ENCODE results near the gene ABHD12.

The ABHD12 gene

DNA sequence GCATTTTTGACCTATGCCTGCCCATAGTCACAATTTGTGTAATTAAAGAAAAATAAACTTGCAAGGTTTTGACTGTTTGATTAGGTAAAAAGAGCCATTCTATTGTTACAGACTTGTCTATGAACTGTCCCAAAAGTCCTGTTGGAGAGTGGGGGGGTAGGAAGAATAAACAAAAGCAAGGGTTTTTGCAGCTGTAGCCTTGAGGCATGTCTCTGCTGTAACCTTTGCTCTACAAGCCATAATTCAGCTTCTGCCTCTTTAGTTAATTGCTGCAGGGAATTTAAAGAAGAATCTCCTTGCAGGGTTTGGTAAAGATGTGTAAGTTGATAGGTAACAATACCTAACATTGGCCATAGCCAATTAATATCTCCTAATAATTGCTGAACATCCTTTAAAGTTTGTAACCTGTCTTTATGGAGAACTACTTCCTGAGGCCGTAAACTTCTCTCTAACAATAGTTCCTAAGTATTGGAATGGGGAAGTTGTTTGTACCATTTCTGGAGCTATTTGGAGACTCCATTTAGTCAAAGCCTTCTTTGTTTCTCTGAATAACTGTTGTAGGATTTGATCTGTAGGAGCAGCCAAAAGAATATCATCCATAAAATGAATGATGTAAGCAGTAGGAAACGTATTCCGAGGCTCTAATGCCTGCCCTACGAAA is 7.9 kb upstream of the ABHD12 start:
- DNase-seq, result no peak

GRCh38 chr20:25397821-25398220 is 7.2 kb upstream of the ABHD12 start:
- H3K9me3 Mint-ChIP-seq, result peaks cover 12% of the 10 kb centered on the region
- no peaks in the 10 kb centered on the region for H3K36me3 Mint-ChIP-seq
- no peak for DNase-seq
- CTCF ChIA-PET, result interaction anchor here (0.7 to 3.7 kb wide), 9 partner anchors 10 to 335 kb away, joined by 3 to 33 read pairs (median 9); partner anchors contain the start of gene GINS1
- H3K27ac Mint-ChIP-seq, result no peak overlapping the region
- no peak overlapping the region for H3K4me3 Mint-ChIP-seq
- H3K27me3 Mint-ChIP-seq, result peaks cover 27% of the 10 kb centered on the region
- no peaks in the 10 kb centered on the region for H3K4me1 Mint-ChIP-seq

More for the DNA sequence above, 7.9 kb upstream of the ABHD12 start:
- peaks cover 17% of the 10 kb centered on the region for H3K9me3 Mint-ChIP-seq
- peaks cover 27% of the 10 kb centered on the region for H3K27me3 Mint-ChIP-seq
- H3K27ac Mint-ChIP-seq, result no peak overlapping the region
- no peaks in the 10 kb centered on the region for H3K36me3 Mint-ChIP-seq
- no peak overlapping the region for H3K4me3 Mint-ChIP-seq
- CTCF ChIA-PET, result interaction anchor here (0.7 to 3.7 kb wide), 16 partner anchors 9 to 404 kb away, joined by 3 to 33 read pairs (median 4); partner anchors contain the start of genes GINS1 and PYGB
- H3K4me1 Mint-ChIP-seq, result no peaks in the 10 kb centered on the region

DNA sequence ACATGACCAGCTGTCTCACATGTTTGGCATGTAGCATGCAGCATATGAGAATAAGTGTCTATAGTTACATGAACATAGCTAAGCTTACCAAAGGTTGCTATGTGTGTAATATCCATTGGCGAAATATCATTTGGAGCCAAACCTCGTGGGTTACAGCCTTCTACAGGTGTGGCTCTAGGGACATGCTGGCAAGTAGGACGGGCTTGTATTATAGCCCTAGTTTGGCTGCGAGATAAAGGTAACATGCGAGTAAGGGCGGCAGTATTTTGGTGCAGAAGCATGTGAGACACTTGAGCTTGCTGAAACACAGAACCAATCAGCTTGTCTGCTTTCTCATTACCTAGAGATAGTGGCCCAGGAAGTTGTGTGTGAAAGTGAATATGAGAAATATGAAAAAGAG is 6.5 kb upstream of the ABHD12 start:
- Mint-ChIP-seq H3K4me1 (no peaks in the 10 kb centered on the region), H3K4me3 (no peak overlapping the region), H3K9me3 (peaks cover 6% of the 10 kb centered on the region), H3K27me3 (peaks cover 23% of the 10 kb centered on the region), H3K36me3 (no peaks in the 10 kb centered on the region), H3K27ac (no peak overlapping the region)
- no peak for DNase-seq
- CTCF ChIA-PET, result interaction anchor here (1.1 to 3.7 kb wide), 4 partner anchors 10 to 103 kb away, joined by 3 to 33 read pairs (median 20); partner anchors contain the start of gene GINS1

GRCh38 chr20:25394996-25395395 is 4.4 kb upstream of the ABHD12 start:
- Mint-ChIP-seq H3K36me3 (no peaks in the 10 kb centered on the region), H3K27ac (no peak overlapping the region)

DNA sequence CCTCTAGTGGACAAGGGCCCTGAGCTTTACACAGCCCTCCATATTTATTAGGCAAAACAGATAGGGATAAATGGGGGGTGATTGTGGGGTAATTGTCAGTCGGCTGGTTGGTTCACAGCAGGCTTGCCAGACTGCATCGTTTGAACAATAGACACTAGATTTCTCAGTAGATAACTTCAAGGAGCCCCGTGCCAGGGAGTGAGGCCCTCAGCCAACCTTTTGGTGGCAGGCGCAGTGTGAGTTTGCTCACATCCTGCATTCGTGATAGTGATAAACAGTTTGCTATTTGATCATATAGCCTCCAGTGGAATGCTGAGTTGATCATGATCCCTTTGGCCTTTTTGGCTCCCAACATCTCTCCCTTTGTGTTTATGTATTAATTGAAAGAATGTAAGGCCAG is 3.6 kb upstream of the ABHD12 start:
- H3K4me1 Mint-ChIP-seq, result peaks cover 11% of the 10 kb centered on the region
- H3K9me3 Mint-ChIP-seq, result no peaks in the 10 kb centered on the region
- DNase-seq, result no peak
- no peak overlapping the region for H3K4me3 Mint-ChIP-seq
- CTCF ChIA-PET, result no interaction called here
- peaks cover 3% of the 10 kb centered on the region for H3K36me3 Mint-ChIP-seq
- no peak overlapping the region for H3K27ac Mint-ChIP-seq
- H3K27me3 Mint-ChIP-seq, result peaks cover 23% of the 10 kb centered on the region

More at GRCh38 chr20:25394996-25395395, 4.4 kb upstream of the ABHD12 start:
- no peak for DNase-seq
- peaks cover 23% of the 10 kb centered on the region for H3K27me3 Mint-ChIP-seq
- peaks cover 7% of the 10 kb centered on the region for H3K4me1 Mint-ChIP-seq
- CTCF ChIA-PET, result interaction anchor here (1.2 kb wide), 1 partner anchor 84 kb away, joined by 3 read pairs; no protein-coding TSS in a partner anchor
- no peaks in the 10 kb centered on the region for H3K9me3 Mint-ChIP-seq
- H3K4me3 Mint-ChIP-seq, result no peak overlapping the region

DNA sequence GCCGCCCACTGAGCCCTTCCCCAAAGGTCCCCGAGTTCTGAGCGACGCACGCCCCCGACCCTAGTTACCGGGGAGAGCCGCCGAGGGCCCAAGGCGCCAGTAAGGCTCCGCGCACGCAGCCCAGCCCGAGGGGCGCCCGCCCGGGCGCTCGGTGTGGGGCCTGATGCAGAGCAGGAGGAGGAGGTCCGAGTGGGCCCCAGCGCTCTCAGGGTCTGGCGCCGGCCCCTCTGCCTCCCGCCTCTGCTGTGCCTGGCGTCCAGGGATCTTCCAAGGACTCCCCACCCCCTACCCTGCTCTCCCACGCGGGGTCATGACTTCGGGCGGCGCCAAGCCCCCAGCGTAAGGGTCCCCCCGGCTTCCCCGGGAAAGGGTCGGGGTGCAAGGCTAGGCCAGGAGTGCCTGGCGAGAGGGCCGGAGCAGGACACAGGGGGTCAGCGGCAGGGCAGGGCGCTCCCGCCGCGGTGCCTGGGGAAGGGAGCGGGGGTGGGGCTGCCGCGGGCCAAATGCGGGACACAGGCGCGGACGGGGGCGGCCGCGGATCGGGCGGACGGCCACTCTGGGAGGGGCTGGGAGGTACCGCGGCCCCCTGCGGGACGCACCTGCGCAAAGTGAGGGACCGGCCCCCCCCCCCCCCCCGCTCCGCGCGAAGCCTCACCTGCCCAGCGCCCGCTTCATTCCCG is 637 bp downstream of the ABHD12 start:
- Mint-ChIP-seq H3K27ac (peak overlapping the region; percentile 47), H3K4me3 (peak overlapping the region; percentile 82), H3K9me3 (no peaks in the 10 kb centered on the region), H3K36me3 (peaks cover 14% of the 10 kb centered on the region), H3K4me1 (peaks cover 23% of the 10 kb centered on the region), H3K27me3 (peaks cover 7% of the 10 kb centered on the region)
- CTCF ChIA-PET, result no interaction called here
- DNase-seq, result peak; percentile 53

DNA sequence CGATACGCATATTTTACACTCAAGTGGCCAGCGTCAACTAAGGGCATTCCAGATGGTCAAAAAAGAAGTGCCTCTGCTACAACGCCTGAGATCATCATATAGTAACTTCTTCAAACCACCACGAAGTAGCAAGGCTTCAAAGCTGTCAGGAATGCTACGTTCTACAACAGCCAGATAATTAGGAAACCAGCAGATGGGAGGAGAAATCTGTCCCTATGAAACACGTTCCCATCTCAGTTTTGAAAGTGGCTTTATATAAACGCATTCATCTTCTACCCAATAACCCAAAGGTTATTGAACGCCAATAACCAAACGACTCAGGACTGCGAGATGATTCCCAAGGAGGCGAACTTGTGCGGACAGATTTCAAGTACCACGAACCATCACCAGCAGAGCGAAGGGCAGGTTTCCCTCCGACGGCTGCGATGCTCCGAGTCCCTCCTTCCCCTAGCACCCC is 1.2 kb downstream of the ABHD12 start:
- Mint-ChIP-seq H3K4me3 (peak overlapping the region; percentile 82), H3K9me3 (no peaks in the 10 kb centered on the region), H3K4me1 (peaks cover 26% of the 10 kb centered on the region), H3K36me3 (peaks cover 14% of the 10 kb centered on the region), H3K27ac (peak overlapping the region; percentile 47), H3K27me3 (peaks cover 5% of the 10 kb centered on the region)
- CTCF ChIA-PET, result no interaction called here
- DNase-seq, result no peak

GRCh38 chr20:25382704-25383370 is 7.8 kb downstream of the ABHD12 start:
- CTCF ChIA-PET, result no interaction called here
- no peak for DNase-seq
- Mint-ChIP-seq H3K27me3 (no peaks in the 10 kb centered on the region), H3K9me3 (no peaks in the 10 kb centered on the region), H3K4me1 (peaks cover 6% of the 10 kb centered on the region), H3K36me3 (peaks cover 11% of the 10 kb centered on the region), H3K27ac (no peak overlapping the region), H3K4me3 (no peak overlapping the region)

- CTCF ChIA-PET, result interaction anchor here (0.6 kb wide), 1 partner anchor 1659 kb away, joined by 3 read pairs; no protein-coding TSS in a partner anchor
- DNase-seq, result no peak
- Mint-ChIP-seq H3K27ac (no peak overlapping the region), H3K27me3 (no peaks in the 10 kb centered on the region), H3K4me3 (no peak overlapping the region), H3K9me3 (no peaks in the 10 kb centered on the region), H3K36me3 (peaks cover 8% of the 10 kb centered on the region), H3K4me1 (peaks cover 3% of the 10 kb centered on the region)
These were observed 9.6 kb downstream of the ABHD12 start for GRCh38 chr20:25380945-25381614.

- CTCF ChIA-PET, result interaction anchor here (0.6 kb wide), 1 partner anchor 20 kb away, joined by 3 read pairs; no protein-coding TSS in a partner anchor
- H3K36me3 Mint-ChIP-seq, result peaks cover 12% of the 10 kb centered on the region
These were observed 11.5 kb downstream of the ABHD12 start for GRCh38 chr20:25378884-25379733.

DNA sequence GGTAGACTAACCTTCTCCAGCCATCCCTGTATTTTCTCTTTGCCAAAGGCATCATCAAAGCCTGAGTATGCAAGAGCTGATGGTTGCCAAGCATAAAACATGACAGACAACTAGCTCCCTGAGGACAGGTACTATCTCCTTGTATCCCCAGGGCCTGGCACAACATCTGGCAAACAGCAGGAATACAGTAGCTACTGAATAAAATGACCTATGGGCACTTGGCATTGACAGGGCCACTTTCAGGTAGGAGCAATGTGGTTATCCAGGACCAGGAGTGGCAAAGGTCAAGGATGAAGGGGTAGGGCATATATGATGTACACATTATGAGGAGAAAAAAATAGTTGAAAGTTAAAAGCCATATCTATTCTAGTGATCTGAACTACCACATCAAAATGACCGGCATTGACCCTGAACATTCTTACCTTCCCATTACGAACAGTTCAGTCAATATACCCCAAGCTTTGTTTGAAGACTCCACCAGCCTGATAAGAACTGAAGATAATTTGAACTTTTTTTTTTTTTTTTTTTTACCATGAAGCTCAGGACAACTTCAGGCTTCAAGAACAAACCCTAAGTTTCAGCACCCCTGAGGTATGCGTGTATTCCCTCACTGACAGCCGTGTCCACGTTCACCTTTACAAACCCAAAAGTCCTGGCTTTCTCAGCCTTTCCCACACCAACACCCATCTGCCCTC is 12.3 kb downstream of the ABHD12 start:
- Mint-ChIP-seq H3K36me3 (peaks cover 15% of the 10 kb centered on the region), H3K9me3 (no peaks in the 10 kb centered on the region), H3K4me1 (no peaks in the 10 kb centered on the region), H3K27ac (no peak overlapping the region), H3K4me3 (no peak overlapping the region), H3K27me3 (no peaks in the 10 kb centered on the region)
- DNase-seq, result no peak
- CTCF ChIA-PET, result no interaction called here

More at GRCh38 chr20:25378884-25379733, 11.5 kb downstream of the ABHD12 start:
- no peak for DNase-seq
- no peak overlapping the region for H3K4me3 Mint-ChIP-seq
- no peaks in the 10 kb centered on the region for H3K9me3 Mint-ChIP-seq
- H3K4me1 Mint-ChIP-seq, result no peaks in the 10 kb centered on the region
- no peak overlapping the region for H3K27ac Mint-ChIP-seq
- no peaks in the 10 kb centered on the region for H3K27me3 Mint-ChIP-seq

DNA sequence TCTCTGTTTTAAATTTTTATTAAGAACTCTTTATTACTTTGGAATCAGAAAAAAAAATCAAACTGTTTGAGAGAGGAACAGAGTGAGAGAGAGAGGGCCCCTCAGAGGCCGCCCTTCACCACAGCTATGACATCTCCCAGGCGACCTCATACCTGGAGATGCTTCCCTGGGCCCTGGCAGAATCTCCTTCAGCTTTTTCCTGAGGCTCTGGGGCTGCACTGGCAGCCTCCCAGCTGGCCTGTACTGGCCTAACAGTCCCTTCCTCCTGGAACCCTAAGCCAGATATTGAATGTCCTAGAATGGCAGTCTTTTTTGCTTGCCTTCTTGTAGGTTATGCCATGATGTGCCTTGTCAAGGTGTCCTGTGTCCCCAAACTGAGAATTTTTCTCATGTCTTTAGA is 13.7 kb downstream of the ABHD12 start:
- H3K4me1 Mint-ChIP-seq, result no peaks in the 10 kb centered on the region
- H3K27me3 Mint-ChIP-seq, result no peaks in the 10 kb centered on the region
- peaks cover 11% of the 10 kb centered on the region for H3K36me3 Mint-ChIP-seq
- H3K9me3 Mint-ChIP-seq, result no peaks in the 10 kb centered on the region
- H3K27ac Mint-ChIP-seq, result no peak overlapping the region
- CTCF ChIA-PET, result no interaction called here
- no peak for DNase-seq
- no peak overlapping the region for H3K4me3 Mint-ChIP-seq

DNA sequence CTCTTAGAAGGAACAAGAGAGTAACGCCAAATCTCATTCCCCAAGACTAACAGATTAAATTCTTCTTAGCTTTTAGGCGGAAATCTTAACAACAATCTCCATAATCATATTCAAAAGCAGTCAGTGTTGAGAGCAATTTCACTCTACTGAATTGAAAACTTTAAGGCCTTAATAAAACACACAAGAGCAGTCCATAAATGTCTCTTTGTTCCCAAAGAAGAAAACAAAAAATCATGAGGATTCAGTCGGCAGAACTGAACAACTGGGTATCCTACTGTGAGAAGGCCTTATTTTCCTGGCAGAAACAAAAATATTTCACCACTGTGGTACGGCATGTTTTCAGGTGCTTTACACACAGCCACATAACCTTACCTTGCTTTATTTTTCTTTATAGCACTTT is 14.4 kb downstream of the ABHD12 start:
- Mint-ChIP-seq H3K27ac (no peak overlapping the region), H3K27me3 (no peaks in the 10 kb centered on the region), H3K9me3 (no peaks in the 10 kb centered on the region), H3K36me3 (peaks cover 8% of the 10 kb centered on the region), H3K4me1 (no peaks in the 10 kb centered on the region), H3K4me3 (no peak overlapping the region)
- DNase-seq, result no peak
- CTCF ChIA-PET, result interaction anchor here (0.8 kb wide), 1 partner anchor 40 kb away, joined by 3 read pairs; no protein-coding TSS in a partner anchor
